K562 (cell line): ENCODE data around the gene CAMK2D. TPM values are rescaled to one million over a fixed set of nuclear protein-coding genes. Genes with fewer than 3 reads are reported as not detected.

Experiments
- ATAC-seq: fragments of 200-7000 bp; cut with Tn5 transposase; 3 replicates; pipeline ENCODE4 v1.9.1; 2020; ENCODE audit warnings: moderate library complexity
- BruUV-seq: library from RNA; stranded (reverse); fragments of 400-500 nt; replicated peaks from 2 replicates; lab custom pipeline; 2021; lab: Mats Ljungman, UMichigan
- CTCF ChIA-PET: fragments of 300-600 bp; formaldehyde crosslinking; extraction: SDS; loops from one replicate; lab custom pipeline; 2021; ENCODE audit warnings: low intra/inter-chr PET ratio; lab: Yijun Ruan, JAX
- POLR2A ChIA-PET: fragments of 300-600, 350-650 bp; sonication (Branson Sonifier 250); formaldehyde crosslinking; extraction: SDS; loops from one replicate; lab custom pipeline; 2021; ENCODE audit warnings: antibody characterized with exemption, inconsistent platforms; lab: Yijun Ruan, JAX
- DNase-seq, 4 experiments: peaks; one replicate each; pipeline versions ENCODE4 v3.0.0 to v3.0.0-alpha.2; 2011 to 2018; ENCODE audit warnings: low spot score in 3 of 4, mixed read lengths in 3 of 4; ENCODE audit errors: extremely low read depth in 1 of 4
- FAIRE-seq: peaks from 2 replicates; lab custom pipeline; 2011; peaks lifted over from hg19 to GRCh38; lab: Jason Lieb, UNC
- H2AFZ ChIP-seq: 2 replicates; pipeline ENCODE4 v1.6.0; 2011; ENCODE audit warnings: low read depth, low read length, control low read depth, inconsistent platforms
- H3K27ac ChIP-seq: fragments of 200-600 bp; 3 replicates; pipeline ENCODE4 v1.8.0; 2011; ENCODE audit warnings: low read depth, mild to moderate bottlenecking, control low read depth, inconsistent platforms, low read length, moderate library complexity, mixed read lengths; ENCODE audit errors: extremely low read depth
- H3K27me3 ChIP-seq, 2 experiments: fragments of 300-600 bp in 1 of 2; 2 replicates in 1 of 2; 3 replicates in 1 of 2; pipeline versions ENCODE4 v1.6.0 to v1.8.0; 2011; ENCODE audit warnings: inconsistent platforms in 2 of 2, low read length in 2 of 2, mild to moderate bottlenecking in 1 of 2, mixed read lengths in 1 of 2, moderate library complexity in 1 of 2; ENCODE audit not compliant: control insufficient read depth in 2 of 2, insufficient read depth in 2 of 2
- H3K36me3 ChIP-seq: fragments of 300-600 bp; 3 replicates; pipeline ENCODE4 v1.8.0; 2011; ENCODE audit warnings: mild to moderate bottlenecking, low read length, inconsistent platforms; ENCODE audit not compliant: control insufficient read depth, insufficient read depth
- H3K4me1 ChIP-seq, 2 experiments: fragments of 200-600 bp in 1 of 2; replicated peaks in 1 of 2; 2 replicates in 1 of 2; 3 replicates in 1 of 2; pipeline versions ENCODE4 v1.5.1 to v1.8.0; 2011; ENCODE audit warnings: inconsistent platforms in 2 of 2, low read length in 2 of 2, mild to moderate bottlenecking in 1 of 2, mixed read lengths in 1 of 2, moderate library complexity in 1 of 2; ENCODE audit not compliant: control insufficient read depth in 2 of 2, insufficient read depth in 2 of 2
- H3K4me2 ChIP-seq: 2 replicates; pipeline ENCODE4 v1.6.1; 2011; ENCODE audit warnings: low read length, control low read depth, inconsistent platforms, mixed read lengths; ENCODE audit not compliant: insufficient read depth
- H3K4me3 ChIP-seq: fragments of 200-600 bp; sonication (generic), shearing (Covaris generic); 2 replicates; pipeline ENCODE4 v1.5.1; 2016; ENCODE audit warnings: control low read depth, inconsistent platforms
- H3K79me2 ChIP-seq: fragments of 200-600 bp; 3 replicates; pipeline ENCODE4 v1.8.0; 2011; ENCODE audit warnings: low read length, inconsistent platforms; ENCODE audit not compliant: control insufficient read depth, insufficient read depth
- H3K9ac ChIP-seq, 2 experiments: 2 replicates each; pipeline versions ENCODE4 v1.6.0 to v1.6.1; 2011; ENCODE audit warnings: low read depth in 2 of 2, low read length in 2 of 2, control low read depth in 1 of 2, inconsistent platforms in 1 of 2, mild to moderate bottlenecking in 1 of 2, mixed read lengths in 1 of 2; ENCODE audit not compliant: insufficient read depth in 1 of 2
- H3K9me1 ChIP-seq: one replicate; pipeline ENCODE4 v1.6.0; 2011; ENCODE audit warnings: inconsistent platforms, mild to moderate bottlenecking, low read length, moderate library complexity; ENCODE audit not compliant: control insufficient read depth, insufficient read depth
- H3K9me3 ChIP-seq: replicated peaks from 2 replicates; pipeline ENCODE4 v1.5.1; 2011; ENCODE audit warnings: low read depth, low read length, inconsistent platforms; ENCODE audit not compliant: control insufficient read depth, insufficient read depth
- H4K20me1 ChIP-seq: replicated peaks from 2 replicates; pipeline ENCODE4 v1.6.1; 2011; ENCODE audit warnings: low read length, inconsistent platforms, mixed read lengths; ENCODE audit not compliant: control insufficient read depth, insufficient read depth
- ELF4 ChIP-seq: fragments of 450-650 bp; formaldehyde crosslinking; IDR thresholded peaks from 2 replicates; pipeline ENCODE4 v1.4.0; 2022; ENCODE audit warnings: missing genetic modification characterization
- HEY1 ChIP-seq: fragments of 250-450 bp; sonication (Bioruptor Pico); IDR thresholded peaks from 2 replicates; pipeline ENCODE4 v1.5.0; 2020; ENCODE audit warnings: mild to moderate bottlenecking, moderate library complexity, borderline replicate concordance
- MCM7 ChIP-seq, 2 experiments: fragments of 450-650 bp; IDR thresholded peaks; 2 replicates each; pipeline ENCODE4 v1.6.1; 2016 to 2018
- NCOA1 ChIP-seq: fragments of 450-650 bp; IDR thresholded peaks from 2 replicates; pipeline ENCODE4 v1.6.1; 2016; ENCODE audit warnings: low read depth
- OTX1 ChIP-seq: fragments of 450-650 bp; formaldehyde crosslinking; IDR thresholded peaks from 2 replicates; pipeline ENCODE4 v1.4.0; 2022; ENCODE audit warnings: mild to moderate bottlenecking
- SNAPC5 ChIP-seq: fragments of 250-450 bp; sonication (Bioruptor Pico); IDR thresholded peaks from 2 replicates; pipeline ENCODE4 v1.8.0; 2021; ENCODE audit warnings: moderate library complexity, mild to moderate bottlenecking, inconsistent platforms
- STAT6 ChIP-seq: sonication (generic); formaldehyde crosslinking; IDR thresholded peaks from 2 replicates; pipeline ENCODE4 v1.8.1; 2023; ENCODE audit warnings: mild to moderate bottlenecking, missing genetic modification reagents
- XRCC4 ChIP-seq: IDR thresholded peaks from one replicate; pipeline ENCODE4 v1.6.1; 2011; ENCODE audit not compliant: insufficient read depth, insufficient read length; ENCODE audit errors: extremely low read depth
- YBX1 ChIP-seq: fragments of 450-650 bp; IDR thresholded peaks from 2 replicates; pipeline ENCODE4 v1.7.1; 2016; ENCODE audit warnings: mild to moderate bottlenecking
- ZNF197 ChIP-seq: fragments of 200-800 bp; sonication (Bioruptor generic); IDR thresholded peaks from 2 replicates; pipeline ENCODE4 v1.6.1; 2016; ENCODE audit warnings: low read depth, missing genetic modification characterization, missing compliant biosample characterization
- ZNF224 ChIP-seq: sonication (generic); formaldehyde crosslinking; IDR thresholded peaks from 2 replicates; pipeline ENCODE4 v1.8.0; 2022; ENCODE audit warnings: mild to moderate bottlenecking, missing genetic modification reagents
- ZNF408 ChIP-seq: fragments of 250-450 bp; sonication (Bioruptor Pico); IDR thresholded peaks from 2 replicates; pipeline ENCODE4 v1.4.0; 2020; ENCODE audit warnings: low read depth, mild to moderate bottlenecking, moderate library complexity
- ZNF511 ChIP-seq: sonication (generic); formaldehyde crosslinking; IDR thresholded peaks from 2 replicates; pipeline ENCODE4 v1.8.0; 2022; ENCODE audit warnings: mild to moderate bottlenecking, missing genetic modification reagents
- WGBS: fragments of 100-300 bp; shearing (Covaris generic); methylation state at CpG from one replicate; pipeline ENCODE4 v1.1.6; 2016; ENCODE audit warnings: low coverage, mixed read lengths; ENCODE audit not compliant: insufficient coverage; ENCODE audit errors: missing lambda C conversion rate; 5-methylcytosine and 5-hydroxymethylcytosine counted together
- in situ Hi-C: fragments of 300-500 bp; cut with MboI; formaldehyde crosslinking; loops from 4 replicates; pipeline ENCODE4 v1.15.0; 2018; ENCODE audit warnings: inconsistent platforms, mixed read lengths
- intact Hi-C: fragments of 100-400 bp; cut with micrococcal nuclease; formaldehyde crosslinking; loops from 2 replicates; pipeline ENCODE4 v1.14.2; 2022
- polyA plus RNA-seq, 8 experiments: library from polyadenylated mRNA; depleted of rRNA in 4 of 8; stranded (reverse) in 5 of 8; unstranded in 3 of 8; fragments of >200 nt; fragmentation: Nextera tagmentation in 2 of 8; fragmentation: Illumina TruSeq in 1 of 8; extraction: Ambion mirVana in 2 of 8; extraction: Trizol in 1 of 8; gene quantifications; 2 replicates each; pipeline versions ENCODE4 v1.2.1 to v1.2.3, GENCODE V29; 2011 to 2014; ENCODE audit warnings: inconsistent platforms in 1 of 8, missing spikeins in 1 of 8
- total RNA-seq, 7 experiments: library from RNA; depleted of rRNA in 6 of 7; stranded (reverse); fragments of >200 nt in 6 of 7; fragmentation: Illumina TruSeq in 2 of 7; extraction: Trizol in 2 of 7; gene quantifications; 2 replicates each; pipeline versions ENCODE4 v1.2.1 to v1.2.3, GENCODE V29; 2011 to 2021; ENCODE audit warnings: low replicate concordance in 1 of 7

Gene CAMK2D
- total and polyA plus RNA-seq, 9 of the 15 experiments (the other 6 are each of a cell fraction or from before 2014, with no cell fraction given) = 0.01 to 0.33 (median 0.04) TPM; not detected in 2

- no peak overlapping the region for H3K27ac ChIP-seq
- DNase-seq (no peak), FAIRE-seq (no peak), ATAC-seq (no peak)
- no peaks in the 10 kb centered on the region for H3K4me1 ChIP-seq
- TF ChIP-seq MCM7 (IDR thresholded peaks at IDR 0.05) = no peak
- no peak for TF ChIP-seq ZNF197
- TF ChIP-seq SNAPC5 (CRISPR knock-in tag) = no peak
- no peak for TF ChIP-seq HEY1
- H4K20me1 ChIP-seq = no peaks in the 10 kb centered on the region
- no peak overlapping the region for H3K9ac ChIP-seq
- WGBS = 0% methylated on average over 2 of the region's 2 CpGs
- ChIA-PET CTCF (no interaction called here), POLR2A (no interaction called here)
- H3K4me2 ChIP-seq = no peak overlapping the region
- H3K4me3 ChIP-seq = no peak overlapping the region
- no peaks in the 10 kb centered on the region for H3K79me2 ChIP-seq
- H3K9me1 ChIP-seq = no peaks in the 10 kb centered on the region
- no peak overlapping the region for H2AFZ ChIP-seq
- intact Hi-C loops (no loop called here), in situ Hi-C loops (no loop called here)
- H3K9me3 ChIP-seq = no peaks in the 10 kb centered on the region; the same call in 1 of the 2 replicates
- BruUV-seq = no TSS peak
- H3K36me3 ChIP-seq = no peaks in the 10 kb centered on the region
- H3K27me3 ChIP-seq = no peaks in the 10 kb centered on the region
These were observed 264.8 kb downstream of the CAMK2D start for GRCh38 chr4:113496698-113497097.

- Histone ChIP-seq H3K4me3 (no peak overlapping the region), H3K4me1 (no peaks in the 10 kb centered on the region), H3K27ac (no peak overlapping the region), H4K20me1 (no peaks in the 10 kb centered on the region), H3K36me3 (no peaks in the 10 kb centered on the region), H3K79me2 (no peaks in the 10 kb centered on the region)
- DNase-seq = no peak
- no TSS peak for BruUV-seq
- 6% methylated on average over 6 of the region's 6 CpGs for WGBS
- TF ChIP-seq ZNF224 (CRISPR knock-in tag) (no peak), ZNF408 (CRISPR knock-in tag) (no peak), OTX1 (CRISPR knock-in tag) (no peak), ZNF511 (CRISPR knock-in tag) (no peak), XRCC4 (no peak), STAT6 (CRISPR knock-in tag) (no peak), YBX1 (no peak), ELF4 (CRISPR knock-in tag) (no peak), NCOA1 (no peak)
- TF ChIP-seq, all 486 proteins: peak for 0
- ATAC-seq = no peak
- Histone ChIP-seq H3K27me3 (no peaks in the 10 kb centered on the region), H3K9ac (no peak overlapping the region), H2AFZ (no peak overlapping the region), H3K4me2 (no peak overlapping the region), H3K9me3 (no peaks in the 10 kb centered on the region; the same call in 1 of the 2 replicates), H3K9me1 (no peaks in the 10 kb centered on the region)
- no peak for FAIRE-seq
- in situ Hi-C loops (no loop called here), intact Hi-C loops (no loop called here)
- ChIA-PET CTCF (no interaction called here), POLR2A (no interaction called here)
These were observed 265.7 kb downstream of the CAMK2D start for GRCh38 chr4:113495790-113496189.
